GM19035 (cell line): ENCODE measurements around the gene FAM53B.
"Not testable (repeated sequence)": the region's sequence is repeated elsewhere in the genome, so short reads cannot be mapped to it uniquely, and the experiment has no call there.

Experiments used
- ATAC-seq: cut with Tn5 transposase; IDR thresholded peaks from one replicate; pipeline ENCODE4 v1.9.1; 2021; ENCODE audit not compliant: unreplicated experiment

FAM53B gene, protein sequence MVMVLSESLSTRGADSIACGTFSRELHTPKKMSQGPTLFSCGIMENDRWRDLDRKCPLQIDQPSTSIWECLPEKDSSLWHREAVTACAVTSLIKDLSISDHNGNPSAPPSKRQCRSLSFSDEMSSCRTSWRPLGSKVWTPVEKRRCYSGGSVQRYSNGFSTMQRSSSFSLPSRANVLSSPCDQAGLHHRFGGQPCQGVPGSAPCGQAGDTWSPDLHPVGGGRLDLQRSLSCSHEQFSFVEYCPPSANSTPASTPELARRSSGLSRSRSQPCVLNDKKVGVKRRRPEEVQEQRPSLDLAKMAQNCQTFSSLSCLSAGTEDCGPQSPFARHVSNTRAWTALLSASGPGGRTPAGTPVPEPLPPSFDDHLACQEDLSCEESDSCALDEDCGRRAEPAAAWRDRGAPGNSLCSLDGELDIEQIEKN

DNA sequence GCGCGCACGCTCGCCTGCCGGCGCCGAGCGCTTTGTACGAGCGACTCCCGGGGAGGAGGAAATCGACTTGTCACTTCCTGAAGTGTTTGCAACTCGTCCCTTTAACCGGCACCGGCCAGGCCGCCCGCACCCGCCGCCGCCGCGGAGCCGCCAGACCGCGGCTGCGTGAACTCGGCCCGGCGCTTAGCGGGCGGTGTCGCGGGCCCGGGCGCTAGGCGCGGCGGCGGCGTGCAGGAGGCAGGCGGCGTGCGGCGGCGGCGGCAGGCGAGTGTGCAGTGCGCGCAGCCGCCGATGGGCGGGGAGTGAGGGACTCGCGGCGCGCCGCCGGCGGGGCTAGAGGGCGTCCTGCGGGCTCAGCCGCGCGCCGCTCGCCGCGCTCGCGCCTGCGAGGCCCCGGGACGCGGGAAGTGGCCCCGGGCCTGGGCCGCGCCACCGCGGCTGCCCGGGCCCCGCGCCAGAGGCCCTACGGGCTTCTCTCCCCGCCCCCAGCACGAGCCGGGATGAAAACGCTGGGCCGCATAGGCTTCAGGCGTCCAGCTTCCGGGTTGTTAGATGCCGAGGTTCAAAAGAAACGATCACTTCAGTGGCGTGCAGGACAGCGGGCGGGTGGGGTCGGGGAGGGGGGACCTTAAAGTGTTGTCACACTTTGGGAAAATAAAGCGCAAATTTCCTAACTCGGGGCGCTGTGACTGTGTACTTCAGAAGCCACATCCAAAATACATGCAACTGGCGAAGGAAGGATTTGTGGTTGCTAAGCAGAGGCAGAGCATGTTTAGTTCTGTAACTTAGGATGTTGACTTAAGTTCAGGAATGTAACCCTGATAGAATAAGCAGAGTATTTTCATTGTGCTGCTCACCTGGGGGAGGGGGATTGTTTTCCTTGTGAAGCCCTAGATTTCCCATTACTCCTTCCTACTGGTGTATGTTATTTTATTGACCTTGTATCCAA, at the start of gene FAM53B:
FAM53B (minus strand) TSS at position 277 of the 949 bp plus-strand sequence. CDS start 37,665 bp downstream, outside the sequence.
- peak; percentile 71 for ATAC-seq

DNA sequence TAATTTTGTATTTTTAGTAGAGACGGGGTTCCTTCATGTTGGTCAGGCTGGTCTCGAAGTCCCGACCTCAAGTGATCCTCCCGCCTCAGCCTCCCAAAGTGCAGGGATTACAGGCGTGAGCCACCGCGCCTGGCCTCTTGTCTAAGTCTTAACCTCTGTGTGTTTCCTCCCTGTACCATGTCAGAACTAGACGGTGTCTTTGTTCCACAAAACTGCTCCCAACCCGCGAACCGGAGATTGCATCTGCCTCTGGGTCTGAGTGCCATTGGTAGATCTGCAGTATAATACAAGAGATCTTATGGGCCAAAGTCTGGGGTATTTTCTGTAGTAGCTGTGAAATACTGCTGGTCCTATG, 48.8 kb upstream of the FAM53B start:
- no peak for ATAC-seq

DNA sequence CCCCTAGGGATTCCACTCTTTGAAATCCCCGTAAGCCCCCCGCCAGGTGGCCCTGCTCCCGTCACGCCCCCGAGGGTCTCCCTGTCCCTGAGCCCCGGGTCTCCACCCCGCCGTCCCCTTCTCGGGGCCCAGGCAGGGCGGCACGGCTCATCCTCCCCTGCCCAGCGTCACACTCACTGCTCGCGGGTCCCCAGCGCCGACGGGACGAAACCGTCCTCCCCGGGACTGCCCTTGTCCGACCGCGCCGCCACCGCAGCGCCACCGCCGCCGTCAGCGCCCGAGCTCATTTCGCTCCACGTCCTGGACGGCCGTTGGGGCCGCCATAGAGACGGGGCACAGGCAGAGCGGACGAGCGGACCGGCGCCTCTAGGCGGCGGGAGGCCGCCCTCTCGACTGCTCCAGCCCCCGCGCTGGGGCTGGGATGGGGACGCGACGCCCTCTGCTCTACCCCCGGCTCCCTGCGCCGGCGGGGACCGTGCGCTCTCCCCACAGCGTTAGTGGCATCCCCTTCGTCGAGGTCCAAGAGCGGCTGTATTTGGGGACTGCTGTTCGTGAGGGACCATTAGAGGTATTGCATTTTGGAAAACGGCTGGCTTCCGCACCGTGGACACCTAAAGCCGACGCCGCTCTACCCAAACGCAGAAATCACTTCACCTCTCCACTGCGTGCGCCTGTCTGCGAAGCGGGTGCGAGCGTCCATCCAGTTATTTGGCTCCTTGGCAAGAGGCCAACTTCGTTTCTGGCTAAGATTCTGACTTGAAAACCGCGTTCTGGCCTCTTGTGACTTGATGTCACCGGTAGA, 47.6 kb upstream of the FAM53B start, which contains the start of gene EEF1AKMT2:
EEF1AKMT2 (minus strand) TSS at position 341 of the 802 bp plus-strand sequence; CDS start at position 287, 54 bp downstream.
- ATAC-seq: peak; percentile 87

DNA sequence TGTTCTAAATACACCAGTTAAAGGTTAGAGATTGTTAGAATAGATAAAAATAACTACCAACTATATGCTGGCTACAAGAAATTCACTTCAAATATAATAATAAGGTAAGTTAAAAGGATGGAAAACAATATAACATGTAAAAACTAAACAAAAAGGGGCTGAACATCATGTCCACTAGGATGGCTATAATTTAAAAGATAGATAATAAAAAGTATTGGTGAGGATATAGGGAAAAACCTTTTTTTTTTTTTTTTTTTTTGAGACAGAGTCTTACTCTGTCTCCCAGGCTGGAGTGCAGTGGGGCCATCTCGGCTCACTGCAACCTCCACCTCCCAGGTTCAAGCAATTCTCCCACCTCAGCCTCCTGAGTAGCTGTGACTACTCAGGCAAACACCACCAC, 38.7 kb upstream of the FAM53B start:
- ATAC-seq: not testable (repeated sequence)

DNA sequence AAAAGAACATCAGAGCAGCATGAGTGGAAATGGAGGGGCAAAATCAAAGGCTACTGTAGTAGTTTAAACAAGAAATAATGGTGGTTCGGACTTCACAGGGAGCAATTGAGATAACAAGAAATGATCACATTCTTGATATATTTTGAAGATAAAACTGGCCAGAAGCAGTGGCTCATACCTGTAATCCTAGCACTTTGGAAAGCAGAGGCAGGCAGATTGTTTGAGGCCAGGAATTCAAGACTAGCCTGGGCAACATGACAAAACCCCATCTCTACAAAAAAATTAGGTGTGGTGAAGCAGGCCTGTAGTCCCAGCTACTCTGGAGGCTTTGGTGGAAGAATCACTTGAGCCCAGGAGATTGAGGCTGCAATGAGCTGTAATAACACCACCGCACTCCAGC, 24.6 kb upstream of the FAM53B start:
- no peak for ATAC-seq

DNA sequence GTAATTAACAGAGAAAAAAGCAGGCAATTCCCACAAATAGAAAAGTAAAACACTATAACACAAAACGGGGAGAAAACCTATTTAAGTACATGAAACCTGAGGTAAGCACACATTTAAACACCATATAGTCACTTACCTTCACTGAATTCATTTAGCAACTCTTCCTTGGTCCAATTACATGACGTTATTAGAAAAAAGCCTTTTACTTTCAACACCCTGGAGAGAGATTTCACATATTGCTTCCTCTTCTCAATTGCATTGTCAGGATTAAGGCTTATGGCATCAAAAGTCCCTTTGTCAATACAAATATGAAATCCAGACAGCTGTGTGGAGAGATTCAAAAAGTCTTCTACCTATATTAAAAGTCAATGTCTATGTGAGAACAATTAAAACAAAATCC, 21.1 kb upstream of the FAM53B start:
- no peak for ATAC-seq

DNA sequence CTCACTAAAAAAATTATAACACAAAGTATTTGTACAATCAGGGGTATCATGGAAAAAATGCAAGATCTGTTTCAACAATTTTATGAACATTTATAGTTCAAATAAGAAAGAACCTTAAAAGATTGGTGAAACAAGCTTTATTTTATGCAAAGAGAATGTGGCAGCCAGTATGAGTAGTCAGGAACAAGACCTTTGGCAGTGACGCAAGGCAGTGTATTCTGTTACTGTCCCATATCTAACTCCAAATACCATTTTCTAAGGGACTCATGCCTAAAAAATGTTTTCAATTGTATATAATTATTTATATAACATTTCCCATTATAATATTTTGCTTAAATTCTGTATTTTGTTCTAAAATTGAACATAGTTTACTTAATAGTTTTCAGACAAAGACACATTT, 19.1 kb upstream of the FAM53B start:
- ATAC-seq: no peak

DNA sequence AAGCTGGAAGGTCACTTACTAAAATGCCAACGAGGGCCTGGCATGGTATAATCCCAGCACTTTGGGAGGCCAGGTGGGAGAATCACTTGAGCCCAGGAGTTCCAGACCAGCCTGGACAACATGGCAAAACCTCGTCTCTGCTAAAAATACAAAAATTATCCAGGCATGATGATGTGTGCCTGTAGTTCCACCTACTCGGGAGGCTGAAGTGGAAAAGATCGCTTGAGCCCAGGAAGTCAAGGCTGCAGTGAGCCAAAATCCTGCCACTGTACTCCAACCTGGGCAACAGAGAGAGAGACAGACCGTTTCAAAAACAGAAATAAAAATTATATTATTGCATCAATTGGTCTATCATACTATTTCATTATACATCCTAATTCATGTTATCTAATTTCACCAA, 18.1 kb upstream of the FAM53B start:
- ATAC-seq: no peak

DNA sequence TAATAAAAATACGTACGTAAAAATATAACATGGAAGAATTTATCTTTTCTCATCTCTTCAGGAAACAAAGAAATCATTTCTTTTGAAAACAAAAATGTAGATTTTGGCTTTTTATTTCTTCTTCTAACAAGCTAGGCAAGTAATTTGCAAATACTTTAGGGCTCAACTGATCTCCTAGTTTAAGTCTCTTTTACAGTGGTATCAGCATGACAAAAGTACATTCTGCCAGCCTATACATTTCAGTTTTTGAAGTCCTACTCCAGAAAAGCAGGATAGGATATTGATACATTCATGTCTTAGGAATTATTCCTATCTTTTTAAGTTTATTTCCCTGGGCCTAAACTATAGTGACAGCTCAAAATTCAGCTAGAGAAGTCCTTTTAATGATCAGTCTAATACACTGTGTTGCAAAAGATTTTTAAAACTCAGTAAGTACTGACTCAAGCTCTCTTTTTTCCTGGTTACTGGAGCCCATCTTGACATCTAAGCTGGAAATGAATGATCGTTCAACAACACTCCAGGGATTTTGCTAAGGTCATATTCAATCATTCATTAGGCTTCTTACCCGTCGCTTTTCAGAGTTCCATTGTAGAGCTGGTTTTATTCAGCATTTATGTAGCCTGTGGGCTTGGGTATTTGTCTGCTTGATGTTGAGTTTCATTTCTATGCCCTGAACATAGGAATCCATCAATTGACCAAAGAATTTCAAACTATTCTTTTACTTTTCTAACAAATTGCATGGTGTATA, 12.2 kb upstream of the FAM53B start:
- no peak for ATAC-seq

DNA sequence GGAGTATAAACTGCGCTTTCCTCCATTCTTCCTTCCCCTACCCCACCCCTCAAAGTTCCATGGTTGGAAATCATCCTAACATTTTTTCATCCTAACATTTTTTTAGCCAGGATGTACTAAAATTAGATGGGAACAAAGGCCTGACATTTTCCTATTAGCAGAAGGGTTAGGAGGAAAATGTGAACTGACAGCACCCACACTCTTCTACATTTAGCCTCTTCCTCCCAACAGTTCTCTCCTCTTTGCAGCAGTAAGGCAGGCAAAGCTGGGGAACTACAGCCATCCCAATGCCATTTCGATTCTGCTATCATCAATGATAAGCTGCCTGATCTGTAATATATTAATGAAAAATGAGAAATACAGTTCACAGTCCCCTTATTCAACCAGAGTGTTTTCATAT, 11.4 kb upstream of the FAM53B start:
- ATAC-seq: no peak

DNA sequence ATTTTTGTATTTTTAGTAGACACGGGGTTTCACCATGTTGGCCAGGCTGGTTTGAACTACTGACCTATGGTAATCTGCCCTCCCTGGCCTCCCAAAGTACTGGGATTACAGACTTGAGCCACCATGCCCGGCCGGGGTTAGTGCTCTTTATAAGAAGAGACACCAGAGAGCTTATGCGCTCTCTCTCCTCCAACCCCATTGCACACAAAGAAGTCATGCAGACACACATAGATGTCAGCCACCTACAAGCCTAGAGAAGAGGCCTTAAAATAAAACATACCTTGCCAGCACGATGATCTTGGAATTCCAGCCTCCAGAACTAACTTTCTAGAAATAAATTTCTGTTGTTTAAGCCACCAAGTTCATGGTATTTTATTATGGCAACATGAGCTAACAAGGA, 10.0 kb upstream of the FAM53B start:
- no peak for ATAC-seq

DNA sequence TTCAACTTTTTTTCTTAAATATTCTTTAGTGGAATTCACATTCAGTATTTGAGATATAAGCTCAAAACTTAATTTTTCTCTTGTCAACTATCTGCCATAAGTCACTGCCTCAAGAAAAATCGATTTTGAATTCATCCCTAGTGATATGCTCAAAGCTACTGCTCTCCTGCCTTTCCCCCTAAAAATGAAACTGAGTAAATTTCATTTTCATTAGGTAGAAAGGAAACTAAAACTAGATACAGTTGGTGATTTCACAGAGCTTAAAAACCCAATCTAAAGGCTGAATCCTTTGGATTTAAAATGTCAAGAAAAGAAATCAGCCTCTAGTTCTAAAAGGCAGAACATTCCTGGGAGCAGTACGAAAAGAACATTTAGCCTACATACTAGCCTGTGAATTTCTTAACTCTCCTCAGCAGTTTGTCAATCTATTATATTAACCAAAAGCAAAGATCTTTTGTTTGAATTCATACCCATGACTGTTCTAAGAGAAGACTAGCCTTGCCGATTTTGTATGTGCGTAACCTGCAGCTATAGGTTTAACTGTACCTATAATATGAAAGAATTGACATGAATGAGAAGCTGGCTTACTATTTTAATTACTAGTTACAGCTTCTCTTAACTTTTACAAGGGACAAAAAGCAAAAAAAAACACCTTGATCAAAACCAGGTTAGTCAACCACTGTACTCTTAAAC, 4.9 kb upstream of the FAM53B start:
- ATAC-seq: peak; percentile 57

DNA sequence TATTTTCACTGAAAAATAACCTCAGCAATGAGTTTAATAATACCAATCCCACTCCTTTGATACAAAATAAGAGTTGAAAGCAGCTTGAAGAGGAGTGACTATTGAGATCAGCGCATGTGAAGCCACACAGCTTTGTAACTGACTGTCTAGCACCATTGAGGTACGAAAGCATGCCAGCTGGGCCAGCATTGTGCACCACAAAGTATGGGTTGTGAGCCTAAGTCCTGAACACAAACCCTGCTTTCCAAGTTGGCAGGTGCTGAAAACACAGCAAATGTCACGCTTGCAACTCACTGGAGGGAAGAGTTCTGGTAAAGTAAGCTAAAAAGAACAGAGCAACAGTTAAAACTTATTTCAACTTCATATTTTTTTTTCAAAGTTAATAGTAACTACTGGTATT, 4.0 kb upstream of the FAM53B start:
- no peak for ATAC-seq

DNA sequence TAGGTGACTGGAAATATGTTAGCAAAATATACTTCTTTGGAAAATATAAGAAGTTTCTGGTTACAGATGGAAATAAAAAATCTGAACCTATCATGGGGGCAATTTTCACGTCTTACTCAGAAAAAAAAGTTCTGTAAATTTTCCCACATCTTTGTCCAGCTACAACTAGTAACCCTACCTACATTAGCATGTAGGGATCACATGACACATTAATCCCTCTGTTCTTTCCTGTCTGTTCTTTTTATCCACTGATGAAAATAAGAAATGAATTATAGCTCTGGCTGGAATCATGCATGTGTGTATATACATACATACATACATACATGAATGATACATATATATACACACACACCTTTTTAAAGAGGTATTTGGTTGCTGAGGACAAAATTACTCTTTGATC, 3.6 kb upstream of the FAM53B start:
- ATAC-seq: no peak

DNA sequence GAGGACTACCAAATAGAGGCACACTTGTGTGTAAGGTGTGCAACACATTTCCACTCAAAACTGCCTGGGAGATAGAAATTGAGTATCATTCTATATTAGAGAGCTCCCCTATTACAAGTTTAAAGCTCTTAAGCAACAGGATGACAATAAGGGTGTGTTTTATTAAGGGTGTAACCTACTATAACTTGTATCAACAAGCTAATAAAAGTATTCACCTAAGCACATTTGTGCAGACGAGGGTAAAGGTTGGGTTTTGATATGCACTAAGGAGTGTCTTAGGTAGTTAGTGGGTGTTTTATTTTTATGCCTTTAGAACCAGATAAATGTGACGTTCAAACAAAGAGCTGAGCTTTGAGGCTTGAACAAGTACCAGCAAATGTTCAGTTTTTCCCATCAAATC, 2.8 kb upstream of the FAM53B start:
- no peak for ATAC-seq

DNA sequence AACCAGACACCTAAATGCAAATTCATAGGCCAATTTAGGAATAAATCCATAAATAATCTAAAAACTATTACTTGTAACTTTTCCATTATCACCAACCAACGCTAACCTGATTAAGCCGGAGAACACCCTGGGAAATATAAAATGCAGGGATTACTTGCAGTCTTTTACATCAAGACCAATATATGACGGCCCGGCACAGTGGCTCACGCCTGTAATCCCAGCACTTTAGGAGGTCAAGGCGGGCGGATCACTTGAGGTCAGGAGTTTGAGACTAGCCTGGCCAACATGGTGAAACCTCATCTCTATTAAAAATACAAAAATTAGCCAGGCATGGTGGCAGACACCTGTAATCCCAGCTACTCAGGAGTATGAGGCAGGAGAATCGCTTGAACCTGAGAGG, 2.3 kb upstream of the FAM53B start:
- not testable (repeated sequence) for ATAC-seq

DNA sequence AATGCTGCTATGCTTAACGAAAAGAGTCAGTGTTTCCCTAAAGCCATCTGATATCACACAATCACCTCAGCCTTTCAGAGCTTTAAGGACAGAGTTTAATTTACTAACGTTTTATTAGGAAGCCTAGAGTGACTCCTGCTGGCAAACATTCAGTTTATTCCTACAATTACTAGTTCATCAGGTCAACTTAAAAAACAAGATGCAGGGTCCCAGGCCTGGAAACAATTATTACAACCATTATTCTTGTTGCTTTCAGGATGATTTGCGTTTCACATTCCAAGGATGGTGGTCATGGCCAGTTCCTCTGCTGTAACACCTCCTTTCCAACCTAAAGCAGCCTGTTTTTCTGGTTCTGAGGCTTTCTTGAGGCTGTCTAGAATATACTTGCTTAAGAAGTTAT, 1.5 kb upstream of the FAM53B start:
- ATAC-seq: no peak

DNA sequence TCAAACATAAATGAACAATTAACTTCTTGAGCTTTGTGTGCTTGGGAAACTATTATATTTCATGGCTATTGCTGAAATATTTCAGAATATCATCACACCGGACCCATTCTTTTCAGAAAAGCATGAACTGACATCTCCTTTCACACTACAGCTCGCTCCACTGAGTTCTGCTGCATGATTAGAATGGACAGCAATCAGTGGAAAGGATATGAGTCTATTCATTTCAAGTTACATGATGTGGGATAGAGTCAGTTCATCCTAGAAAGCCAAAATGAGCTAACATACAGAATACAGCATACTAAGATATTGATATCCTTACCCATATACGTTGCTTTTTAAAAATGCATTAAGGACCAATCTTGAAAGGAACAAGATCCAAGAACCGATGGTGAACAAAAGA, 1.1 kb upstream of the FAM53B start:
- no peak for ATAC-seq

DNA sequence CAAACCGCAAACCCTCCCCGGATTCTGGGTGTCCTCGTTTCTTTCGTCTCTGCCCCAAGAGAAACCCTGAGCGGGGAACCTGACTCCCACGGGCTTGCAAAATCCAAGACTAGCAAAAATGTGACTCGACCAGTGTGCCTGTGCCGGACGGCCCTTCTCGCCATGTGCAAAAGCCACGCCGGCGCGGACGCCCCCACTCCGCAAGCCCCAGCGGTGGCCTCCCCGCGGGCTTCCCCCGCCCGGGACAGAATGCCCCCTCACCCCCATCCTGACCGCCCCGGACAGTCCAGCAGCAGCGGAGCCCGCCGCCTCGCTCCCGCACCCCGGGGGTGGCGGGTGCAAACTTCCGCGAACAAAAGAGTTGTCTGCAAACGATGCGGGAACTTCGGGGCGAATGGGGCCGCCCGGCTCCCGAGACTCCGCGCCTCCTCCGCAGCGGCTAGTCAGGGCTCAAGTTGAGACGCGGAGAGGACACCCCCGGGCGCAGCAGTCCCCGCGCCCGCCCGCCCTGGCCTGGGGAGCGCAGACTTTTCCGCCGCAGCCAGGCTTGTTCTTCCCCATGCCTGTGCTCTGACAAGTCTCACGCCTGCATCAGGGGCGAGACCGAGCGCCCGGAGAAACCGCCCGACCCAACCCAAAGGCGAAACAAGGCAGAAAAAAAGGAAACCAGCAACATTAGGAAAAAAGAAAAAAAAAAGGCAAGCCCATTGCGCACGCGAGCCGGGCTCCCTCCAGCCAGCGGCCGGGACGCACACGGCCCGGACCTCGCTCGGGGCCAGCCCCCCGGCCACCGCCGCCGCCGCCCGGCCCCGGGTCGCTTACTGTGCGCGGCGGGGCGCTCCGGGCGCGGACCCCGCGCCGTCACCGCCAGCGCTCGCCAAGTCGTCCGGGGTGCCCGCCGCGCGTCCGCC, 732 bp downstream of the FAM53B start:
- ATAC-seq: peak; percentile 31
